Testis (tissue), 3 donors: Measurements from ENCODE around the gene ZNF280B. TPM values are rescaled to one million over a fixed set of nuclear protein-coding genes. Genes with fewer than 3 reads are reported as not detected.
"Not testable (repeated sequence)": the region's sequence is repeated elsewhere in the genome, so short reads cannot be mapped to it uniquely, and the experiment has no call there.

Experiments used
- DNase-seq: peaks from one replicate; pipeline ENCODE4 v3.0.0-alpha.2; 2019
- H3K27ac ChIP-seq, 2 donors: fragments of 200-600 bp; sonication (generic); one replicate each; pipeline ENCODE4 v1.5.1; 2019
- H3K27me3 ChIP-seq: fragments of 200-600 bp; sonication (generic); one replicate; pipeline ENCODE4 v1.5.1; 2019
- H3K36me3 ChIP-seq: fragments of 200-600 bp; sonication (generic); one replicate; pipeline ENCODE4 v1.5.1; 2017; ENCODE audit warnings: low read depth; ENCODE audit errors: missing control alignments
- H3K4me1 ChIP-seq: fragments of 200-600 bp; sonication (generic); one replicate; pipeline ENCODE4 v1.5.1; 2019
- H3K4me3 ChIP-seq, 2 donors: fragments of 200-600 bp; sonication (generic); one replicate each; pipeline ENCODE4 v1.5.1; 2017 to 2019
- H3K9me3 ChIP-seq: fragments of 200-600 bp; sonication (generic); one replicate; pipeline ENCODE4 v1.5.1; 2017
- CTCF ChIP-seq, 3 experiments: fragments of 450-650 bp in 2 of 3; fragments of 200-600 bp in 1 of 3; sonication (generic) in 1 of 3; IDR thresholded peaks; one replicate each; pipeline ENCODE4 v1.5.1; 2016 to 2019; ENCODE audit warnings: antibody characterized with exemption in 3 of 3, mild to moderate bottlenecking in 2 of 3, moderate library complexity in 1 of 3
- POLR2A ChIP-seq: fragments of 450-650 bp; IDR thresholded peaks from one replicate; pipeline ENCODE4 v1.6.1; 2017; ENCODE audit warnings: antibody characterized with exemption, mild to moderate bottlenecking, moderate library complexity
- WGBS, 2 donors: methylation state at CpG; one replicate each; pipeline ENCODE4 v1.1.5; 2018; 5-methylcytosine and 5-hydroxymethylcytosine counted together
- intact Hi-C: fragments of 100-400 bp; cut with DNase I; formaldehyde crosslinking; loops from one replicate; pipeline ENCODE4 v1.15.1; 2023; ENCODE audit warnings: low total_unique reads
- polyA plus RNA-seq: library from polyadenylated mRNA; stranded (reverse); fragments of 350-450 nt; fragmentation: Illumina TruSeq; extraction: RNeasy Lipid Tissue Mini Kit (QIAGEN cat#74804); gene quantifications from one replicate; pipeline ENCODE4 v1.2.3, GENCODE V29; 2014; ENCODE audit warnings: low read depth, low replicate concordance; ENCODE audit not compliant: insufficient read depth
- total RNA-seq, 2 donors: library from RNA; depleted of rRNA; stranded (reverse); fragments of >200 nt; gene quantifications; one replicate each; pipeline ENCODE4 v1.2.3, GENCODE V29; 2016

The ZNF280B gene
- total and polyA plus RNA-seq, 3 donors from 2014 or later: 22.8 to 73.3 (median 51.2) TPM

- 91 to 100% methylated on average over 1 of the region's 1 CpG for WGBS, 2 donors
- intact Hi-C loops: no loop called here
- Histone ChIP-seq H3K36me3 (no peaks in the 10 kb centered on the region), H3K4me1 (peaks cover 14% of the 10 kb centered on the region), H3K27ac (no peak overlapping the region), H3K9me3 (no peaks in the 10 kb centered on the region), H3K4me3 (no peak overlapping the region), H3K27me3 (no peaks in the 10 kb centered on the region)
- TF ChIP-seq POLR2A (no peak), CTCF (IDR thresholded peaks at IDR 0.05) (no peak)
- no peak for DNase-seq
These were observed 58.7 kb downstream of the ZNF280B start for GRCh38 chr22:22449819-22450218.

- WGBS, 2 donors: 61 to 70% methylated on average over 2 of the region's 2 CpGs
- no peak for TF ChIP-seq POLR2A
- TF ChIP-seq CTCF (IDR thresholded peaks at IDR 0.05): no peak
These were observed 62.0 kb downstream of the ZNF280B start for GRCh38 chr22:22446517-22446916.

GRCh38 chr22:22444007-22444589, 64.4 kb downstream of the ZNF280B start:
- H3K4me1 ChIP-seq, H3K27me3 ChIP-seq, DNase-seq, H3K9me3 ChIP-seq, H3K4me3 ChIP-seq, H3K27ac ChIP-seq, intact Hi-C loops, H3K36me3 ChIP-seq: not testable (repeated sequence)
- WGBS, 2 donors: 82 to 84% methylated on average over 5 of the region's 5 CpGs

More at GRCh38 chr22:22446517-22446916, 62.0 kb downstream of the ZNF280B start:
- Histone ChIP-seq H3K9me3 (no peaks in the 10 kb centered on the region), H3K27me3 (no peaks in the 10 kb centered on the region), H3K4me3 (no peak overlapping the region), H3K27ac (no peak overlapping the region), H3K4me1 (peaks cover 8% of the 10 kb centered on the region), H3K36me3 (no peaks in the 10 kb centered on the region)
- intact Hi-C loops: no loop called here
- no peak for DNase-seq

GRCh38 chr22:22442928-22443709, 65.4 kb downstream of the ZNF280B start:
- no peak for DNase-seq
- TF ChIP-seq POLR2A (no peak), CTCF (IDR thresholded peaks at IDR 0.05) (no peak)
- H3K27ac ChIP-seq: no peak overlapping the region
- intact Hi-C loops: no loop called here
- H3K9me3 ChIP-seq: no peaks in the 10 kb centered on the region
- H3K4me1 ChIP-seq: no peaks in the 10 kb centered on the region
- no peaks in the 10 kb centered on the region for H3K27me3 ChIP-seq
- WGBS, 2 donors: 86% methylated on average over 7 of the region's 7 CpGs
- H3K4me3 ChIP-seq: no peak overlapping the region
- H3K36me3 ChIP-seq: no peaks in the 10 kb centered on the region

- H3K27me3 ChIP-seq, H3K4me1 ChIP-seq, H3K36me3 ChIP-seq, H3K9me3 ChIP-seq, H3K27ac ChIP-seq, intact Hi-C loops, DNase-seq: not testable (repeated sequence)
- H3K4me3 ChIP-seq: peak overlapping the region in 1 of 2 donors; percentile 29
- WGBS, 2 donors: 77 to 80% methylated on average over 1 to 16 of the region's 28 CpGs
These were observed 66.9 kb downstream of the ZNF280B start for GRCh38 chr22:22441626-22442025.
